GM18873 (cell line): ENCODE data around the gene SLX4IP.
"Not testable (repeated sequence)": the region's sequence is repeated elsewhere in the genome, so short reads cannot be mapped to it uniquely, and the experiment has no call there.

Experiments
- ATAC-seq: cut with Tn5 transposase; IDR thresholded peaks from one replicate; pipeline ENCODE4 v1.9.1; 2021; ENCODE audit warnings: mild to moderate bottlenecking, moderate library complexity, moderate number of reproducible peaks; ENCODE audit not compliant: unreplicated experiment, low FRiP score

The SLX4IP gene

DNA sequence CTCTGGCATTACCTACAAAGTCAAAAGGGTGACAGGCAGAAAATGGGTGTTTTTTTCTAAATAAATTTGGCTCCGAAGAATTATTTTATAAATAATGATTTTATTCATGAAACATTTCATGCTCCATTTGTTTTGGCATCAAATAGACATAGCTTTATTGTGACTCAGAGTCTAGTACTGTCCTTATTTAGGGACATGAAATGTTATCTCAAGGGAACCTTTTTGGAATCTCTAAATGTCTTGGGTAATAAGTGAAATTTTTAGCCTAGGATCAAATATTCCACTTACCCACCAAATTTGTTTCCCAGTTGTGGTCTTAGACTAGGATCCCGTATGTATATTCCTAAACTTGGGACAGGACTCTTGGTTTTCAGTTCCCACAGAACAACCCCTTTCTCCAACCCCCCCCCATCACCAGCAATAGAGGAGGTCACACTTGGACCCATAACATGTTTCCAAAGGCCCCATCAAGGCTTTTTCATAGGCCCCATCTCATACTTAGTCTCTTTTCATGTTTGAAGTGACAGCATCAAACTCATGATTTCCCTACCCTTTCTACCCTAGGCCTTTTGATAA lies 156.9 kb downstream of the SLX4IP start:
- no peak for ATAC-seq

DNA sequence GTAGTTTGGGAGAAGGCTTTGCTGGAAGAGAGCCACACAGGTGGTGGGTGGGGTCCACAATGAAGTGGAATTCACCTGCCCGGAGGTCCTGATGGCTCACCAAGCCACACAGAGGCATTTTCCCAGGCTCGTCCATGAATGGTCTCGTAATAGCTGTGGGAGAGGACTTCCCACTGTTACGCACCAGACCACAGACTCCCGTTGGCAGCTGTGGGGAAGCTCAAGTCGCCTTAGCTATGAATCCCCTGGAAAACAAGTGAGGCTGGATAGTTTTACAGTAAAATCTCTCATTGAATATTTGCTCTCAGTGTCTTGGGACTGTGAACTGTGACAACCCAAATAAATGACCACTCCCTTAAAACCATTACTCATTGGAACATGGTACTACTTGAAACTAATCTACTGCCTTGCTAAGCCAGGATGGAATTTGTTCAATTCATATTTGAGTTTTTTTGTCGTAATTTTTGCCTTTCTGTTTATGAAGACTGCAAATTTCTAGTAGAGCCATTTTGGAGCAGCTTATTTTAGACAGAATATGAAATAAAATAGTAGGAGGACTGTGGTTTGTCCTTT lies 159.3 kb downstream of the SLX4IP start:
- no peak for ATAC-seq

DNA sequence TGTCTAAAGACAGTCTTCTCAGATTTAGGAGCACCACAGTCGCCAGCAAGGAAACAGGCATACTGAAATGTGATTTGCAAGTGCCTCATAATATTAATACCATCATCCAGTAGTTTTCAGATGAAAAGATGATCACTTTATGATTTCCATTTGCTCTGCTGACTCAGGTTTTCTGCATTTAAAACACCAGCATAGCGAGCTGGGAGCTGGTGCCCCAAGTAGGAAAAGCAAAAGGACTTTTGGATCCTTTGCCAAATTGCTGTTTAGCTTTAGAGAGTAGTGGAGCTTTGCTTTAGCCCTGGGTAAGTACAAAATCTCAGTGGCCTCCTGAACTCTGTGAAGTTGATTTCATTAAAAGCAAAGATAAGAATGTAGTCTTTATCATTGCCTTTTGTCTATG lies 160.2 kb downstream of the SLX4IP start:
- no peak for ATAC-seq

DNA sequence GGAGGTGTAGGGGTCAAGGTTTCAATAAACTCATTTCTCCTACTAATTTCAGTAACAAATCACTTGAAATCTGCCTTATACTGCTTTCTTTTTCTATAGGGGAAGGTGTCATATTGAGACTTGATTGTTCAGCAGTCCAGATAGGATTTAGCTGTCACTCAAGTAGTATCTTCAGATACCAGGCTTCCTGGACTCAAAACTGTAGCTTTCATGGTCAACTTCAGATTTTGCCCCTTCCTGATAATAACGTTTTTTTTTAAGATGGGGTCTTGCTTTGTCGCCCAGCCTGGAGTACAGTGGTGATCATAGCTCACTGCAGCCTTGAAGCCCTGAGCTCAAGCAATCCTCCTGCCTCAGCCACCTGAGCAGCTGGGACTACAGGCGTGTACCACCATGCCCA lies 160.9 kb downstream of the SLX4IP start:
- no peak for ATAC-seq

DNA sequence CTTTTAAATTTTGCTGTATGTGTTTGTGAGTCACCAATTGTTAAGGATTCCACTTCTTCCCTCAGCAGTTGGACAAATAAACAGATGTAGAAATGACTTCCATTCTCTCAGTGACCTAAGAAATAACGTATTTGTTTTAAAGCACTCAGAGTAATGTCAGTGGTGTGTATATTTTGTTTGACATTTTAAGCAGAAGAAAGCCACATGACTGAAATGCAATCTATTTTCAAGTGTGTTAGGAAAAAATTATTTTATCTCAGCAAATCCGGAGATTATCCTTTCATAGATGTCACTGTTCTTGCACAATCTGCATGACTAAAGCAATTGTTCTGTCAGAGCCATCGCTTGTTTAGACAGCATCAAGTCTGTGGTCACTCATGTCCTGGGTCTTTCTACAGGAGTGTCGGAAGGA lies 161.6 kb downstream of the SLX4IP start:
- ATAC-seq = no peak

DNA sequence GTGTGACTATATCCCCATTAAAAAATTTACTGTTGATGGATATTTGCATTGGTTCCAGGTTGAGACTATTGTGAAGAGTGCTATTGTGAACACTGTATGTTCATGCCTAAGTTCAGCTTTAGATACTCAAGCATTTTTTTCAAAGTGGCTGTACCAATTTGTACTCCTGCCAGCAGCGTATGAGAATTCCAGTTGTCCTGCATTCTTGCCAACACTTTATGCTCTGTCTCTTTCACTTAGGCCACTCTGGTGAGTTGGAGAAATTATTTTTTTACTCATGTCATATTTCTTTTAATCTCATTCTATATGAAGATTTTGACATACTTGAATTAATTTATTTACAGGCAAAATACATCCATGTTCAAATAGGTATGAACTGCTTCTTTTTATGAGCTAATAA lies 162.5 kb downstream of the SLX4IP start:
- ATAC-seq = no peak

DNA sequence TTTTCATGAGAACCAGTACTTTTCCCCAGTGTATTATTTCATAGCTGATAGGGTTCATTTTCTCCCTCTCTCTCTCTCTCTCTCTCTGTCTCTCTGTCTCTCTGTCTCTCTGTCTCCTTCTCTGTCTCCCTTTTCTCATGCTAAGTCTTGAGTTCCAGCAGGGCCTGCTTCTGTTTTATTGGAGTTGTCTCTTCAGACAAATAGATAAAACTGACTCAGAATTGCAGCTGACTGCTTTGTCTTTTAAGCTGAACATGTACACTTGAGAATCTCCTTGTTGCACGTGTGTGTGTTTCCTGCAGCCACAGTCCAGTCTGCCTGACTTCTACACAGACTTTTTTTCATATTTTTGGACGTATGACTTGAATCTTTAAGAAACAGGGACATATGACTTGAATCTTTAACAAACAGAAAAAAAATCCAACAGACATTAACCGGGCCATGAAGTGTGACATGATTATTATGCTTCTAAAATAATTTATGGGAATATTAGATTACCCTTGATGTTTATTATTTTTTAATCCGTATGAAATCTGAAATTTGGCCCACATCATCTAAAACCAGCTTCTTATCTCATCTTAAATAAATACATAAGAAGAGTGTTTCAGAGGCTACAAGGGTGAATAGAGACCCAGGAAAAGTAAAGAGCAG lies 167.2 kb downstream of the SLX4IP start:
- no peak for ATAC-seq

DNA sequence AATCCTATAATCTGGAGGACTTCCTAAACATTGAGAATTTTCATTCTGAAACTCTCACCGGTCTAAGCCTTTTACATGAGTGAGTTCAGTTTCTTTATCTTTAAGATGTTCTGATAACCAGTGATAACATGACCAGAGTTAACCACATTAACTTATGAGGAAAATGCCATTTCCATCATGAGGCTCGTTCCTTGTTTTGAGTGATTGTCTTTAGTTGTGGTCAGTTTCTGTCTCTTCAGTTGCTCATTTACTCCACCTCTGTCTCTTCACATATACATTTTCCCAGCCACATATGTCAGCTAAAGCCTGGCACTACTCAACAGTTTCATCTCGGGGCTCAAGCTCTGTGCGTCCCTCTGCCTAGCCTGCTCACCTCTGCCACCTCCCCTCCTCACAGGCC lies 168.3 kb downstream of the SLX4IP start:
- no peak for ATAC-seq

DNA sequence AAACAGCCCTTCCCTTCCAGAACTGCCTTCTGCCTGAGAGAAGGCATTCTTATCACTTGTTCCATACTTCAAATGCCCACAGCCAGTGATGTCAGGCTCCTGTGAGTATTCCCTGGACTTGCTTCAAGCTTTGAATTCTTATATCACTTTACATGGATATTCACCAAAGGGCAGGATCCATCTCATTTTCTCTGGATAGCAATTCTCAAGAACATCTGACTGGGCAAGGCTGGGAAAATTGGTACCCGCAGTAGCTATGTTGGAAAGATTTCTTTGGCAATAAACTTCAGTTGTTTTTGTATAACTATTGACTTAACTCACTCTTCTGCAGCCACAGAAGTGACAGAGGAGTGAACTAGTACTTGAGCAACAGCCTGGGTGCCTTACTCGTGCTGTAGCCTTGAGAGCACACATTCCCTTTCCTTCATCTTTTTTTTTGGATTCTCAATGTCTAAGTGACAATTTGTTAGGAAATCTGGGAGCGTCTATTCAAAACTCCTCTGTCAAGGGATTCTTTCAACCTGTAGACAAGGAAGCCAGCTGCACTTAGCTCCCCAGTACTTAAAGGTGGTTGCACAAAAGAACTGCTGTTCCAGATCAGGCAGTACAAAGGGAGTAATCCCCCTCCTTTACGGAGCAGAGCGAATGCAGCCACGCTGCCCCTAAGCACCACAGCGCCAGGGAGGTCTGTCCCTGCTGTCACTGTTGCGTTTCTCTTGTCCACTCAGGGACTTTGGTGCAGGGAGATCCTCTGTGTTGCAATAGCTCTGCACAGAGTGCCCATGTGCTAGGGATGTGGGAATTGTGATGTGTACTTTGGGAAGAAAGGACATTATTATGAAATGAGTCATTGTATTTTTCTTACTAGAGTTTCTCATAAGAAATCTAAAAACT lies 169.1 kb downstream of the SLX4IP start:
- no peak for ATAC-seq

DNA sequence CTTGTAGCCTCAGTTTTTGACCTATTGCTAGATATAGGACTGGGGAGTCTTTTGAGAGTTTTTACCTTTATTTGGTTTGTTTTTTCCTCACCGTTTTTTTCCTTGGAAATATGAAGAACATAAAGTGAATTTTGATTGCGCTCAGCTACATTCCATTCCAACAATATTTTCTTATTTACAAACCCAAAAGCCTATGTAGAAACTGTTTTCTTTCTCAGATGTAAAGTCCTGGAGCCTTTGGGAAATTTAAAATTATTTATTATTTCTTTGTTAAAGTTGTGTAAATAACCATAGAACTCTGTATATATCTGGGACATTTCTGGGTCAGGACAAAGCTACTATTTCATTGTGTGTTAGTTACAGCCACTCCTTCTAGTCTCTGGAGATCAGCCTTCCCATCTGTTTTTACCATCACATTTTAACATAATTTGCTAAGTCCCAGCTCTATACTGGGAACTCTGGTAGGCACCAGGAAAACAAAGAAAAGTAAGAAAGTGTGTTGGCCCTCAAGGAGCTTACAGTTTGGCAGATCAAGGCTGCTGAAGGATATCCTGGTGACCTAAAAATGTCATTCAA lies 169.8 kb downstream of the SLX4IP start:
- no peak for ATAC-seq

DNA sequence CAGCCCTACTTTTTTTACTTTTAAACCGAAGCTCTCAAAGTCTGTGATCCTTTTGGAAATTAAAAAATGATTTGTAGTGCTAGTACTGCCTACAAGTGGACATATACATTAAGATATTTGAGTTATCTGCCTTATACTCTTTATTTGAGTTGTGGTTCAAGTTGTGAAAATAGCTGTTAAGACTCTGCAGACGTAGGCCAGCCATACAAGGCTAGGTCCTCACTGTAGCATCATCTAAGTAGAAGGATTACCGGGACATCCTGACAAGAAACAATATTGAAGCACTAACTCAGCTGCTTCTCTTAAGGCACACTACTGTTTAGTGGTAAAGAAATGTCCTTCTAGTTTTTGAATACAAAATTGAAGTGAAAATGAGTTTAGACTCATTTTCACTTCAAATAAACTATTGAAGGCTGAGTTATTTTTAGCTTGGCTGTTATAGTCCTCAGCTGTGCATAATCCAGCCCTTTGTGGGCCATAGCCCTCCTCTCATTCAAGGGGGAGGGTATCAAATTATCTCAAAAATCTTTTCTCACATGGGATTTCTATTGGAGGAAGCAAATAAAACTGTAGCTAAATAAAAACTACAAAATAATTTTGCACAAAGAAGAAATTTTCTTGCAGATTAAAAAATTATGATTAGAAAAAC lies 170.6 kb downstream of the SLX4IP start:
- ATAC-seq = no peak

DNA sequence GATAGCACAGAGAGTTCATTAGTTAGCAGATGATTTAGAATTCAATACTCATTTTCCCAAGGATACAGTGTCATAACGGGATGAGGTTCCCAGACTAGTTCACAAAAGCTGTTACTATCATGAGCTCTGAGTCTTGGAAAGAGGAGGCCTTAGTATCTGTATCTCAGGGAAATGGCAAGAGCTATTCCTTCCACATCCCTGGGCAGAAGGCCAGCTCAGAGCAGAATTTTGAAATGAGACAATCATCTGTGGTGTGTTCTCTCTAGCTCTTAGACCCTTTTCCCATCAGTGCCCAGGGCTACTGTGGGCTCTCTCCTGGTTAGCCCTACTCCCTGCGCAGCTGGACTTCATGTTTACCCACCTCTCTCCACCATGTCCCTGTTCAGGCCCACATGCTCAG lies 174.2 kb downstream of the SLX4IP start:
- no peak for ATAC-seq

DNA sequence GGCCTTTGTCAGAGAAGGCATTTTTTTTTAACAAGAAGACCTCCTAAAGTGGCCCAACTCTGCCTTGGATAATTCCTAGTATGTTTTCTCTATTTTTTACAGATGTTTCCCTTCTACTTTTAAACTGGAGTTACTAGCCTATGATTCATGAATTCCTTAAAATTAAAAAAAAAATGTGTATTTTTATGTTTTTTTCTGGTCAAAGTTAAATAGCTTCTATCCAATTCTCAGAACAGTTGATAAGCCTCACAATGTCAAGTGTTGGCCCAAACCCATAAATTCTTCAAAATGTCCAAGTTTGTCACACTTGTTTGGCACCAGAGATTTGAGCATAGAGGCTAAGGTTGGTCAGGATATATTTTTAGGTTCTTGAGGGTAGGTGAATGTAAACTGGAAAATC lies 174.7 kb downstream of the SLX4IP start:
- ATAC-seq = no peak

DNA sequence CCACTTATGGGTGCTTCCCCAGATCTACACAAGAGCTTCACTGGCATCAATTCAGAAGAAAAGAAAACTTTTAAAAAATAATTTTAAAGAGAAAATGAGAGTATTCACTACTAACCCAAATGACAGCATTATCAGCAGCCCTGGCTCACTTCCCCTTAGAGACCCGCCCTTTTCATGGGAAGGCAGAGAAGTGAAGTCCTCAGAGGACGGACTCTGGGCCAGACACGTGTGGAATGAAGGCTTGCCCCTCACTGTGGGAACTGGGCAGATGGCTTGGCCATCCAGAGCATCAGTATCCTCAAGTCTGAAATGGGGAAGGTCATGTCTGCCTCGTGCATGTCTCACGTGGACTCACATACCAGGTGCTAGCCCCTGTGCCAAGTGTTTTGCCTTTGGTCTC lies 175.1 kb downstream of the SLX4IP start:
- ATAC-seq = no peak

DNA sequence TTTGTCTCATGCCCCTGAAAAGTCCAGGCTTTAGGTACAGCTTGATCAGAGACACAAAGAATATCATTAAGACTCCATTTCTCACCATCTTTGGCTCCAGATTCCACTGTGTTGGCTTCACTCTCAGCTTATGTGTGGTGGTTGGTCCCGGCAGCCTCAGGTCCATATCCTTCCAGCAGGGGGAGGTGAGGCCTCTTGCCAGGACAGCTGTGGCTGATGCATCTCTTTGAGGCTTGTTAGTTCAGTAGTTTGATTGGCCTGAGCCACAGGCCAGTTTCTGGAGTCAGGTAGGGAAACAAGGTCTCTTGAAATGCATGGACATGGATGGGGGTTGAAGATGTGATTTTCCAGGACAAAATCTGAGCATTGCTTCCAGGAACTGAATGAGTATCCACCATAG lies 176.3 kb downstream of the SLX4IP start:
- peak; percentile 58 for ATAC-seq

DNA sequence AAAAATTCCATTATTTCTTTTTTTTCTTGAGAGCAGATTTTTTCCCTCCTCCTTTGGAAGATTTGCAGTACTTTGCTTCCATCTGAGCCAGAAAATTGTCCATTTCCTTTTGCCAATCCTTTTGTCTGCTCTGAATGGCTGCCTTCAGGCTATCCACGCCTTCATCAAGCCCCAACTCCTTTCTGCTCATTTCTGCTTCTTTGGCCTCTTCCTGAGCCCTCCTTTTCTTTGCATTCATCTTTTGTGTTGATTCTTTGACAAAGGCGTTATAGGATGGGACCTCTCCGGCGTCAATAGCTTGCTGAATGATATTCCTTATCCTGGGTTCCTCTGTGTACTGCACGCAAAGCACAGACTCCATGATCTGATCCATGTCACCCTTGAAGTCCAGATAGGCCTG lies 178.3 kb downstream of the SLX4IP start:
- ATAC-seq = not testable (repeated sequence)

DNA sequence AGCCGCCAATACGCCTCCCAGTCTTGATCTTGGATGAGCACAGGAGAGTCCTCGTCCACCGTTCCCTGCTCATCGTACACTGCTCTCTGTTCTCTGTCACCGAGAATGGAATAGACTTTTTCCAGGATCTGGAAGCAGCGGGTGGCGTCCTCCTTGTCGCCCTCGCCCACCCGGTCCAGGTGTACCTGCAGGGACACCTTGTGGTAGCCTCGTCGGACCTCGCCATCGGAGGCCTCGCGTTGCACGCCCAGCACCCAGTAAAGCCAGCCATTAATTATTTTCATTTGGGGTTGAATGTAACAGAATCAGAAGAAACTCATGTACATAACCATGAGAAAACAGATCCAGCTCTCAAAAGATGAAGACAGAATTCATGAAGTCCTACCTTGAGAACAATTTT lies 178.8 kb downstream of the SLX4IP start:
- no peak for ATAC-seq

DNA sequence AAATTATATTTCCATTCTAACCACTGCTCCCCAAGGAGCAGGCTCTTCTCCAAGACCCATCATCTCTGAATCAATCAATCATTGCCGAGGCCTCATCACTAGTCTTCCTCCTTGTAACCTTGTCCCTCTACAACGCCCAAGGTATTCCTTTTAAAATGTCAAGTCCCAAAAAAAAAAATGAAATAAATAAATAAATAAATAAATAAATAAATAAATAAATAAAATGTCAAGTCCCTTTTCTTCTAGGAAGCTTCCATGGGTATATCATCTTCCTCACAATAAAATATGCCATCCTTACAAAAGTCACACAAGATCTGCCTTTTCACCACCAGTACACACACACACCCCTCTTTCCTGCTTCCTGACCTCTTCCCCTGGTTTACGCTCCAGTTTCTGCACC lies 181.1 kb downstream of the SLX4IP start:
- ATAC-seq = no peak

DNA sequence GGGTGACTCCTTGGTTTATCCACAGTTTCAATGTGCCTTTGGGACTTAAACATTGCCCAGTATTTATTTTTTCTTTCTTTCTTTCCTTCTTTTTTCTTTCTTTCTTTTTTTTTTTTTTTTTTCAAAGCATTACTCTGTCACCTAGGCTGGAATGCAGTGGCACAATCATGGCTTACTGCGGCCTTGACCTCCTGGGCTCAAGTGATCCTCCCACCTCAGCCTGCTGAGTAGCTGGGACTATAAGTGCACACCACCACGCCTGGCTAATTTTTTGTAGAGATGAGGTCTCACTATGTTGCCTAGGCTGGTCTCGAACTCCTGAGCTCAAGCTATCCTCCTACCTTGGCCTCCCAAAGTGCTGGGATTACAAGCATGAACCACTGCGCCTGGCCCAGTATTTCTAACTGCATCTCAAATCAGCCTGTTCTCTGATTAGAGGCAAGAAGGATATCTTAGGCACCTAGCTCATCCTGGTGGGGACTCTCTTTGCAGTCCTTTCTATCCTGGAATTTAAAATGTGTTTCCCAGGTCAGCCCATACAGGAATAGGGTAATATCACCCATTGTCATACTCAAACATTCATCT lies 182.5 kb downstream of the SLX4IP start:
- ATAC-seq = not testable (repeated sequence)

DNA sequence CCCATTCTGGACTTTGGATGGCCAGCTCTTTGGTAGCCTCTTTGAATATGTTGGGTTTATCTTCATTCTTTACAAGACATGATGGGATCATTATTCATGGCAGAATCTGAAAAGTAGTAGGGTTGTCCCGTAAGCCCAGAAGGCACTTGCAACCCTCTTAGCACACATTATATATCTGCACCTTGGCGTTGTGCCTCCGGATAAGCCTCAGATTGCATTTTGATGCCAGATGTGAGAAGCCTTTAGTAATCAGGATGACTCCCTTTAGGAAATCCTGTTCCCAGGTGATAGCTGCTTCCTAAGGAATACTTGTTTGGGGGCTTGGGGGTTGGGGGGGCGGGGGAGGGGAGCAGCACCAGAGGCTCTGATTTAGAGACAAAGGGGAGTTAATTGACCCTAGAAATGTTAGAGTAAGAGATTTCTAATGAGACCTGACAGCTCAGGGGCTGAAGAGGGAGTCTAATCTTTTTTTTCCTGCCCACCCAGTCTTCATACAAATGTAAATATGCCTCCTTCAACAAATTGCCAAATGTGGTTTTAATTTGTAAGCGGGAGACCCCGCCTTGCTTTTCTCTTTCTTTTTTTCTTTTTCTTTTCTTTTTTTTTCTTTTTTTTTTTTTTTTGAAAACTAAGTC lies 183.6 kb downstream of the SLX4IP start:
- no peak for ATAC-seq
